PFSK-1 (cell line): ENCODE measurements around the gene TPP1.

ENCODE experiments used
- FOXP2 ChIP-seq: optimal IDR thresholded peaks from 2 replicates; pipeline ENCODE3; 2011; ENCODE audit warnings: borderline replicate concordance, control low read depth, inconsistent platforms; ENCODE audit not compliant: insufficient read depth; ENCODE audit errors: extremely low read length, extremely low read depth
- POLR2AphosphoS5 ChIP-seq: IDR thresholded peaks from 2 replicates; pipeline ENCODE4 v1.6.1; 2012; ENCODE audit warnings: low read depth, mild to moderate bottlenecking, control low read depth, low read length, moderate library complexity
- SIN3A ChIP-seq: IDR thresholded peaks from 2 replicates; pipeline ENCODE4 v1.6.1; 2012; ENCODE audit warnings: mild to moderate bottlenecking, low read length, moderate library complexity, borderline replicate concordance; ENCODE audit not compliant: insufficient read depth
- TAF1 ChIP-seq: IDR thresholded peaks from 2 replicates; pipeline ENCODE4 v1.6.1; 2012; ENCODE audit warnings: low read length, control low read depth, borderline replicate concordance; ENCODE audit not compliant: insufficient read depth
- TF ChIP-seq, protein P1 (sequence below), 2 experiments: IDR thresholded peaks; 2 replicates each; pipeline versions ENCODE4 v1.6.1 to v1.8.0; 2011 to 2012; ENCODE audit warnings: low read depth in 2 of 2, low read length in 2 of 2, control low read depth in 1 of 2, inconsistent platforms in 1 of 2, mild to moderate bottlenecking in 1 of 2, moderate library complexity in 1 of 2; ENCODE audit not compliant: insufficient read depth in 1 of 2

Gene TPP1

DNA sequence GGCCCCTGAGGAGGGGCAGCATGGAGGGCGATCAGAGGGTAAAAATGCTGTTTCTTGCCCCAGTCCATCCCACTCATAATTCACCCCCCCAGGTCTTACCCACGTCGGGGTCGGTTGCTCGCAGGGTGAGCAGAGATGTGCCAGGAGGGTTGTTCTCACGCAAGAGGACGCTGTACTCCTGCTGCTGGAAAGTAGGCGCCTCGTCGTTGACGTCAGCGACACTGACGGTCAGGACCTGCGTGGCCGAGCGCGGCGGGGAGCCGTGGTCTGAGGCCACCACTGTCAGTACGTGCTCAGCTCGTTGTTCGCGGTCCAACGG, 10.3 kb upstream of the TPP1 start:
- TF ChIP-seq, protein P1, sequence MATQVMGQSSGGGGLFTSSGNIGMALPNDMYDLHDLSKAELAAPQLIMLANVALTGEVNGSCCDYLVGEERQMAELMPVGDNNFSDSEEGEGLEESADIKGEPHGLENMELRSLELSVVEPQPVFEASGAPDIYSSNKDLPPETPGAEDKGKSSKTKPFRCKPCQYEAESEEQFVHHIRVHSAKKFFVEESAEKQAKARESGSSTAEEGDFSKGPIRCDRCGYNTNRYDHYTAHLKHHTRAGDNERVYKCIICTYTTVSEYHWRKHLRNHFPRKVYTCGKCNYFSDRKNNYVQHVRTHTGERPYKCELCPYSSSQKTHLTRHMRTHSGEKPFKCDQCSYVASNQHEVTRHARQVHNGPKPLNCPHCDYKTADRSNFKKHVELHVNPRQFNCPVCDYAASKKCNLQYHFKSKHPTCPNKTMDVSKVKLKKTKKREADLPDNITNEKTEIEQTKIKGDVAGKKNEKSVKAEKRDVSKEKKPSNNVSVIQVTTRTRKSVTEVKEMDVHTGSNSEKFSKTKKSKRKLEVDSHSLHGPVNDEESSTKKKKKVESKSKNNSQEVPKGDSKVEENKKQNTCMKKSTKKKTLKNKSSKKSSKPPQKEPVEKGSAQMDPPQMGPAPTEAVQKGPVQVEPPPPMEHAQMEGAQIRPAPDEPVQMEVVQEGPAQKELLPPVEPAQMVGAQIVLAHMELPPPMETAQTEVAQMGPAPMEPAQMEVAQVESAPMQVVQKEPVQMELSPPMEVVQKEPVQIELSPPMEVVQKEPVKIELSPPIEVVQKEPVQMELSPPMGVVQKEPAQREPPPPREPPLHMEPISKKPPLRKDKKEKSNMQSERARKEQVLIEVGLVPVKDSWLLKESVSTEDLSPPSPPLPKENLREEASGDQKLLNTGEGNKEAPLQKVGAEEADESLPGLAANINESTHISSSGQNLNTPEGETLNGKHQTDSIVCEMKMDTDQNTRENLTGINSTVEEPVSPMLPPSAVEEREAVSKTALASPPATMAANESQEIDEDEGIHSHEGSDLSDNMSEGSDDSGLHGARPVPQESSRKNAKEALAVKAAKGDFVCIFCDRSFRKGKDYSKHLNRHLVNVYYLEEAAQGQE (IDR thresholded peaks at IDR 0.05; ENCODE audit: insufficient read depth in 1 of 2, low read depth in 2 of 2, low read length in 2 of 2) = no peak
- TF ChIP-seq FOXP2 (no peak), POLR2AphosphoS5 (no peak), SIN3A (no peak), TAF1 (no peak)

GRCh38 chr11:6628526-6628925, 9.3 kb upstream of the TPP1 start:
- TF ChIP-seq POLR2AphosphoS5 = no peak
- TF ChIP-seq FOXP2 = no peak
- TF ChIP-seq TAF1 = no peak
- TF ChIP-seq, protein P1 (IDR thresholded peaks at IDR 0.05; ENCODE audit: insufficient read depth in 1 of 2, low read depth in 2 of 2, low read length in 2 of 2) = no peak
- no peak for TF ChIP-seq SIN3A

- TF ChIP-seq TAF1 = no peak
- no peak for TF ChIP-seq POLR2AphosphoS5
- TF ChIP-seq, protein P1 (IDR thresholded peaks at IDR 0.05; ENCODE audit: insufficient read depth in 1 of 2, low read depth in 2 of 2, low read length in 2 of 2) = no peak
- TF ChIP-seq FOXP2 = no peak
- no peak for TF ChIP-seq SIN3A
Observed at GRCh38 chr11:6627762-6628241, 8.6 kb upstream of the TPP1 start.

DNA sequence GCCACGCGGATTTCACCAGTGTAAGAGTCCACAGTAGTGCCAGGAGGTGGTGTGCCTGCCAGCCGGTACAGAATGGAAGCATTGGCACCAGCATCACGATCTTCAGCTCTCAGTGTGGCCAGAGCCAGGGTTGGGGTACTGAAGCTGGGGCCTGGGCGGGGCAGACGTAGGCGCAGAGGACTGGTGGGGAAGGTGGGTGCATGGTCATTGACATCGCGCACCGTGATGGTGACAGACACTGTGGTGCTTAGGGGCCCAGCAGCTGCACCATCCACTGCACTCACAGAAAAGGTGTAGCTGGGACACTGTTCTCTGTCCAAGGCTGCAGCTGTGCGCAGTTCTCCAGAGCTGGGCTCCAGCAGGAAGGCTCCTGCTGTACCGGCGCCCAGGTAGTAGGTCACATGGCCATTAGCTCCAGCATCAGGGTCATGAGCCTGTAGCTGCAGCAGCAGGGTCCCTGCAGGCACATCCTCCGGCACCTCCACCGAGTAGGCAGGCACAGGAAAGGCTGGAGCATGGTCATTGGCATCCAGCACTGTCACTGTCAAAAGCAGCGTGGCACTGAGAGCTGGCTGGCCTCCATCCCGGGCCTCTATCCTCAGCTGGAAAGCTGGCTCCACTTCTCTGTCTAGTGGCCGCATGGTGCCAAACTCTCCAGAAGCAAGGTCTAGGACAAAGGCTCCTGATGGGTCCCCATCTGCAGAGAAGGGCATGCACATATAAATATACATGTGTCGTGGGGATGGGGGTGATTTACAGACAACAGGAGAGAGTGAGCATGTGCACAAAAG, 7.9 kb upstream of the TPP1 start:
- TF ChIP-seq POLR2AphosphoS5 = no peak
- TF ChIP-seq, protein P1 (IDR thresholded peaks at IDR 0.05; ENCODE audit: insufficient read depth in 1 of 2, low read depth in 2 of 2, low read length in 2 of 2) = no peak
- no peak for TF ChIP-seq FOXP2
- TF ChIP-seq TAF1 = no peak
- no peak for TF ChIP-seq SIN3A
